ENCODE data around the gene MT1G.

DNA sequence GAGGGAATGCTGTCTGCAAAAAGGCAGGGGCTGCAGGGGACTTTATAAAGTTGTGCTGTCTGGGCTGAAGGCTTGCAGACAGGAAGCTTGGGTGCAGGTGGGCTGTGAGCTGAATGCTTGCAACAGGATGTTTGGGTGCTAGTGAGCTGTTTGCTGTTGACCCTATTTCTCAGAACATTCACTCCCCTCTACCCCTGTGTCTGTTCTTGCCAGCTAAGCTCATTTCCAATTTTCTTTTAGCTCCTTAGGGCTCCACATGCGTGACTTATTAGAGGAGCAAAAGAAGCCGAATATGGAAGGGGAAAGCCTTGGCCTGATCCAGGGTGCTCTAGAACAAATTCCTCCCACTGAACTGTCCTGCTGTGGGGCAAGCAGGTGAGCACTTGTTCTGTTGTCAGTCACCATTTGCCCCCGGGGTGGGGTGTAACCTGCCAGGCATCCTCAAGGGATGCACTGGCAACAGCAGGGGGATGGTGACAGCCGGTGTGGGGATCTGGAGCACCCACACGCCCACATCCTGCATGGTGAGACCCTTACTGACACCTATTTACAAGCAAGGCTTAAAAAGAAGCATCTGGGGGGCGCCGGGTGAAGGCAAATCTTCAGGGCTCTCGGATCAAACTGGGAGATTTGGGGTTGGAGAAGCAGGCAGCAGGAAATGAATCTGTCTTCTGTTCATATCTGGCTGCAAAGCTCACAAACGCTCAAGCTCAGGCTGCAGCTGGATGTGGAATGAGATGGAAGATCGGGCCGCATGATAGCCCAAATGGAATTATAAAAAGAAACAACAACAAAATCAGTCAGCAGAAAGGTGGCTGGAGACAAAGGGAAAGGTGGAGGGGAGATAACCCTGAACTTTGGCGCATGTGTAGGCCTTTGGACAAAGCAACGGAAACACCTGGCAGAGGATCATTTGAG lies 40.9 kb upstream of the MT1G start:
- TF ChIP-seq, protein P1, sequence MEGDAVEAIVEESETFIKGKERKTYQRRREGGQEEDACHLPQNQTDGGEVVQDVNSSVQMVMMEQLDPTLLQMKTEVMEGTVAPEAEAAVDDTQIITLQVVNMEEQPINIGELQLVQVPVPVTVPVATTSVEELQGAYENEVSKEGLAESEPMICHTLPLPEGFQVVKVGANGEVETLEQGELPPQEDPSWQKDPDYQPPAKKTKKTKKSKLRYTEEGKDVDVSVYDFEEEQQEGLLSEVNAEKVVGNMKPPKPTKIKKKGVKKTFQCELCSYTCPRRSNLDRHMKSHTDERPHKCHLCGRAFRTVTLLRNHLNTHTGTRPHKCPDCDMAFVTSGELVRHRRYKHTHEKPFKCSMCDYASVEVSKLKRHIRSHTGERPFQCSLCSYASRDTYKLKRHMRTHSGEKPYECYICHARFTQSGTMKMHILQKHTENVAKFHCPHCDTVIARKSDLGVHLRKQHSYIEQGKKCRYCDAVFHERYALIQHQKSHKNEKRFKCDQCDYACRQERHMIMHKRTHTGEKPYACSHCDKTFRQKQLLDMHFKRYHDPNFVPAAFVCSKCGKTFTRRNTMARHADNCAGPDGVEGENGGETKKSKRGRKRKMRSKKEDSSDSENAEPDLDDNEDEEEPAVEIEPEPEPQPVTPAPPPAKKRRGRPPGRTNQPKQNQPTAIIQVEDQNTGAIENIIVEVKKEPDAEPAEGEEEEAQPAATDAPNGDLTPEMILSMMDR (IDR thresholded peaks at IDR 0.05): no peak
- TF ChIP-seq POLR2A (IDR thresholded peaks at IDR 0.05): no peak

Measured in thyroid gland (tissue), 4 donors.